Ectodermal cell (in vitro differentiated cells): Measurements from ENCODE around the gene TOR1B. TPM values are rescaled to one million over a fixed set of nuclear protein-coding genes. Genes with fewer than 3 reads are reported as not detected.
"Not testable (repeated sequence)": the region's sequence is repeated elsewhere in the genome, so short reads cannot be mapped to it uniquely, and the experiment has no call there.

ENCODE experiments used
- H3K27ac ChIP-seq: 2 replicates; pipeline ENCODE4 v1.7.0; 2013; ENCODE audit warnings: mild to moderate bottlenecking, low read depth, low read length; ENCODE audit not compliant: insufficient read depth, poor library complexity, severe bottlenecking
- H3K27me3 ChIP-seq: 2 replicates; pipeline ENCODE4 v1.7.0; 2013; ENCODE audit warnings: mild to moderate bottlenecking, low read length; ENCODE audit not compliant: insufficient read depth, control insufficient read depth, poor library complexity, severe bottlenecking
- H3K36me3 ChIP-seq: one replicate; pipeline ENCODE4 v1.7.0; 2013; ENCODE audit warnings: low read length; ENCODE audit not compliant: control insufficient read depth, insufficient read depth
- H3K4me1 ChIP-seq: one replicate; pipeline ENCODE4 v1.7.0; 2013; ENCODE audit warnings: low read length; ENCODE audit not compliant: control insufficient read depth, insufficient read depth
- H3K4me3 ChIP-seq: 2 replicates; pipeline ENCODE4 v1.7.0; 2013; ENCODE audit warnings: low read depth, low read length, control low read depth; ENCODE audit not compliant: insufficient read depth
- H3K9me3 ChIP-seq: 2 replicates; pipeline ENCODE4 v1.7.0; 2013; ENCODE audit warnings: mild to moderate bottlenecking, low read length, moderate library complexity; ENCODE audit not compliant: control insufficient read depth
- WGBS, 2 experiments: methylation state at CpG; one replicate each; pipeline ENCODE4 v1.1.7; 2013; ENCODE audit warnings: missing lambda C conversion rate in 2 of 2; 5-methylcytosine and 5-hydroxymethylcytosine counted together
- polyA plus RNA-seq, 4 experiments: library from polyadenylated mRNA; stranded (reverse); fragments of 50-300 nt; gene quantifications; one replicate each; pipeline ENCODE4 v1.2.3, GENCODE V29; 2013

Gene TOR1B
- polyA plus RNA-seq (2013, experiment 1 of 4): 22.0 TPM
- 26.9 TPM for polyA plus RNA-seq (2013, experiment 2 of 4)
- 19.4 TPM for polyA plus RNA-seq (2013, experiment 3 of 4)
- 20.0 TPM for polyA plus RNA-seq (2013, experiment 4 of 4)

GRCh38 chr9:129802833-129803675 lies at the start of gene TOR1B:
Gene TOR1B, plus strand, starts transcription at chr9:129803184. Its CDS starts 29 bp downstream, at chr9:129803213.
- no peaks in the 10 kb centered on the region for H3K9me3 ChIP-seq
- no peaks in the 10 kb centered on the region for H3K36me3 ChIP-seq
- H3K4me1 ChIP-seq: peaks cover 7% of the 10 kb centered on the region
- whole genome bisulfite sequencing, 2 experiments: 4% methylated on average over 93 of the region's 93 CpGs
- H3K4me3 ChIP-seq: peak within 1 kb of the TSS; percentile 58
- H3K27me3 ChIP-seq: no peaks in the 10 kb centered on the region
- no peak within 1 kb of the TSS for H3K27ac ChIP-seq

GRCh38 chr9:129755151-129755550 lies 47.8 kb upstream of the TOR1B start:
- peaks cover 3% of the 10 kb centered on the region for H3K27me3 ChIP-seq
- WGBS, 2 experiments: 92 to 95% methylated on average over 5 of the region's 5 CpGs
- no peaks in the 10 kb centered on the region for H3K36me3 ChIP-seq
- peaks cover 15% of the 10 kb centered on the region for H3K4me1 ChIP-seq
- H3K27ac ChIP-seq: no peak overlapping the region
- H3K9me3 ChIP-seq: no peaks in the 10 kb centered on the region
- no peak overlapping the region for H3K4me3 ChIP-seq

- no peak overlapping the region for H3K4me3 ChIP-seq
- H3K4me1 ChIP-seq: peaks cover 15% of the 10 kb centered on the region
- peaks cover 3% of the 10 kb centered on the region for H3K27me3 ChIP-seq
- WGBS, 2 experiments: 95% methylated on average over 6 of the region's 6 CpGs
- H3K9me3 ChIP-seq: no peaks in the 10 kb centered on the region
- H3K36me3 ChIP-seq: no peaks in the 10 kb centered on the region
- no peak overlapping the region for H3K27ac ChIP-seq
These were observed 46.8 kb upstream of the TOR1B start for GRCh38 chr9:129756191-129756590.

DNA sequence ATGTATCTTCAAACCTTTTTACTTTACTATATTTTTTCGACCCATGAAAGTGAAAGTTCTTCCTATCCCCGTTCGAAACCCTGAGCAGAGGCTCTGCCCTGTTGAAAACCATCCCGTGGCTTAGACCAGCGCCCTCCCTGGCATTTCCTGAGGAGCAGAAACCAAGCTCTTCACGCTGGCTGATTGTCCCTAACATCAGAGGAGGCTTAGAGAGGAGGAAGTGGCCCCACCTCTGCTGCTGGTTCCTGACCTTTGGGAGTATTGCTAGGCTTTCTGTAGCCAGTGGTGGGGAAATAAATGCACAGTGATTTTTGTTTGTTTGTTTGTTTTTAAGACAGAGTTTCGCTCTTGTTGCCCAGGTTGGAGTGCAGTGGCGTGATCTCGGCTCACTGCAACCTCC lies 45.9 kb upstream of the TOR1B start:
- Histone ChIP-seq H3K27me3 (peaks cover 3% of the 10 kb centered on the region), H3K4me3 (no peak overlapping the region), H3K27ac (no peak overlapping the region), H3K36me3 (no peaks in the 10 kb centered on the region), H3K4me1 (peaks cover 20% of the 10 kb centered on the region), H3K9me3 (no peaks in the 10 kb centered on the region)
- 83% methylated on average over 9 of the region's 9 CpGs for WGBS, 2 experiments

- H3K36me3 ChIP-seq: no peaks in the 10 kb centered on the region
- WGBS, 2 experiments: 92 to 97% methylated on average over 4 of the region's 4 CpGs
- H3K9me3 ChIP-seq: no peaks in the 10 kb centered on the region
- H3K27me3 ChIP-seq: no peaks in the 10 kb centered on the region
- peaks cover 12% of the 10 kb centered on the region for H3K4me1 ChIP-seq
- H3K27ac ChIP-seq: no peak overlapping the region
- no peak overlapping the region for H3K4me3 ChIP-seq
These were observed 43.7 kb upstream of the TOR1B start for GRCh38 chr9:129759319-129759718.

DNA sequence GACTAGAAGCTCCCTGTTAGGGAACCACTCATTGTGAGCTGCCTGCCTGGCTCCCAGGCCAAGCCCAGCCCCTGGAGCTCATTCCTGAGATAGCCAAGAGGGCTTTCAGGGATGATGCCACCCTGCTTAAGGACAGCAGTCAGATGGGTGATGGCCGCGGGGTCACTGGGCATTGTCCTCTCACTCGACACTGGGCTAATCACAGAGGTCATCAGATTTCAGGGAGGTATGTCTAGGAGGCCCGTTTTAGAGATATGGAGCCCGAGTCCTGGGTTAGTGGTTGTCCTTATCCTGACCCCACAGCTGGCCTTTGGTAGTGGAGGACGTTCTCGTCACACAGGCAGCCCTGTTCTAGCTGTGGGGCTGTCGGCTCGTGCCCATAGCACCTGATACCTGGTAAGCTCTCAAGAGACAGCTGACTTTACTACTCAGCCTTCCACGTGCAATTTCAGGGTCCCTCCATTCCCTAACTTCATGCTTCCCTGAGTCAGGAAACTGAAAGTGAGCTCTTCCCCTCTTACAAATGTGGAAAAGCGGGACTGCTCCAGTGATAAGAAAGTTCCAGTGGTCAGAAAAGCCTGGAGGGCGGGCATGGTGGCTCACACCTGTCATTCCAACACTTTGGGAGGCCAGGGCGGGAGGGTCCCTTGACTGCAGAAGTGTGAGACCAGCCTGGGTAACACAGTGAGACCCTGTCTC lies 43.0 kb upstream of the TOR1B start:
- Histone ChIP-seq H3K9me3 (no peaks in the 10 kb centered on the region), H3K27me3 (no peaks in the 10 kb centered on the region), H3K4me1 (peaks cover 12% of the 10 kb centered on the region), H3K4me3 (no peak overlapping the region), H3K36me3 (no peaks in the 10 kb centered on the region), H3K27ac (no peak overlapping the region)
- whole genome bisulfite sequencing, 2 experiments: 89 to 92% methylated on average over 13 of the region's 13 CpGs

DNA sequence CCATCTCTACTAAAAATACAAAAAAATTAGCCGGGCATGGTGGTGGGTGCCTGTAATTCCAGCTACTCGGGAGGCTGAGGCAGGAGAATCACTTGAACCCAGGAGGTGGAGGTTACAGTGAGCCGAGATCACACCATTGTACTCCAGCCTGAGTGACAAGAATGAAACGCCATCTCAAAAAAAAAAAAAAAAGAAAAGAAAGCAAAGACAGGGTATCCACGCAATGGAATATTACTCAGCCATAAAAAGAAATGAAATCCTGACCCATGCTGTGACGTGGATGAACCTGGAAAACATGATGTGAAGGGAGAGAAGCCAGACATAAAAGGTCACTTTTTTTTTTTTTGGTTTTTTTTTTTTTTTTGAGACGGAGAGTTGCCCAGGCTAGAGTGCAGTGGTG lies 42.2 kb upstream of the TOR1B start:
- 91 to 96% methylated on average over 6 to 7 of the region's 7 CpGs for WGBS, 2 experiments
- H3K27me3 ChIP-seq, H3K9me3 ChIP-seq, H3K27ac ChIP-seq, H3K36me3 ChIP-seq, H3K4me3 ChIP-seq: not testable (repeated sequence)
- peaks cover 12% of the 10 kb centered on the region for H3K4me1 ChIP-seq

GRCh38 chr9:129761293-129761900 lies 41.6 kb upstream of the TOR1B start:
- H3K4me3 ChIP-seq: no peak overlapping the region
- no peaks in the 10 kb centered on the region for H3K36me3 ChIP-seq
- no peaks in the 10 kb centered on the region for H3K27me3 ChIP-seq
- no peak overlapping the region for H3K27ac ChIP-seq
- no peaks in the 10 kb centered on the region for H3K9me3 ChIP-seq
- peaks cover 12% of the 10 kb centered on the region for H3K4me1 ChIP-seq
- WGBS, 2 experiments: 95 to 96% methylated on average over 11 of the region's 11 CpGs

- 64 to 73% methylated on average over 6 of the region's 6 CpGs for WGBS, 2 experiments
These were observed 41.0 kb upstream of the TOR1B start for GRCh38 chr9:129761901-129762369.

More at GRCh38 chr9:129761901-129762369, 41.0 kb upstream of the TOR1B start:
- no peaks in the 10 kb centered on the region for H3K9me3 ChIP-seq
- H3K27me3 ChIP-seq: no peaks in the 10 kb centered on the region
- no peak overlapping the region for H3K27ac ChIP-seq
- no peak overlapping the region for H3K4me3 ChIP-seq
- H3K4me1 ChIP-seq: peaks cover 12% of the 10 kb centered on the region
- no peaks in the 10 kb centered on the region for H3K36me3 ChIP-seq
